ENCODE results near the gene ANKRD13D.
A peak's percentile ranks its signal among the peaks of the same experiment; 100 is the strongest.

The ANKRD13D gene

GRCh38 chr11:67274768-67275605 lies 14.1 kb upstream of the ANKRD13D start:
- DNase-seq: no peak

GRCh38 chr11:67275606-67276409 lies 13.3 kb upstream of the ANKRD13D start:
- no peak for DNase-seq

GRCh38 chr11:67276781-67277230 lies 12.3 kb upstream of the ANKRD13D start:
- peak; percentile 81 to 94 for DNase-seq

- peak; percentile 90 to 97 for DNase-seq
Observed at GRCh38 chr11:67277231-67277961, 11.7 kb upstream of the ANKRD13D start.

- DNase-seq: no peak
Observed at GRCh38 chr11:67278135-67278938, 10.8 kb upstream of the ANKRD13D start.

GRCh38 chr11:67278939-67279588 lies 10.0 kb upstream of the ANKRD13D start:
- DNase-seq: no peak

GRCh38 chr11:67279589-67280340 lies 9.3 kb upstream of the ANKRD13D start:
- DNase-seq: no peak

- no peak for DNase-seq
Observed at GRCh38 chr11:67280341-67280787, 8.7 kb upstream of the ANKRD13D start.

- DNase-seq: no peak
Observed at GRCh38 chr11:67280788-67281551, 8.1 kb upstream of the ANKRD13D start.

- no peak for DNase-seq
Observed at GRCh38 chr11:67281552-67282150, 7.5 kb upstream of the ANKRD13D start.

- DNase-seq: no peak
Observed at GRCh38 chr11:67282155-67282875, 6.8 kb upstream of the ANKRD13D start.

- DNase-seq: no peak
Observed at GRCh38 chr11:67282876-67283371, 6.2 kb upstream of the ANKRD13D start.

GRCh38 chr11:67283481-67283963 lies 5.6 kb upstream of the ANKRD13D start:
- no peak for DNase-seq

- DNase-seq: no peak
Observed at GRCh38 chr11:67284811-67285540, 4.1 kb upstream of the ANKRD13D start.

GRCh38 chr11:67285541-67286498 lies 3.3 kb upstream of the ANKRD13D start:
- DNase-seq: no peak

- DNase-seq: no peak
Observed at GRCh38 chr11:67286621-67287333, 2.3 kb upstream of the ANKRD13D start.

All from SHP77 (cell line).